Ascending aorta (tissue), 2 donors: ENCODE results near the gene FGFBP2. TPM values are rescaled to one million over a fixed set of nuclear protein-coding genes. Genes with fewer than 3 reads are reported as not detected.

ENCODE experiments used
- DNase-seq, 2 donors: peaks; one replicate each; pipeline ENCODE4 v3.0.0-alpha.2; 2019; ENCODE audit warnings: low spot score in 2 of 2
- H3K27ac ChIP-seq, 2 donors: fragments of 200-600 bp; sonication (generic); one replicate each; pipeline ENCODE4 v1.5.1; 2016 to 2017; ENCODE audit warnings: mild to moderate bottlenecking in 1 of 2
- H3K27me3 ChIP-seq: fragments of 200-600 bp; sonication (generic); one replicate; pipeline ENCODE4 v1.5.1; 2017
- H3K36me3 ChIP-seq, 2 donors: fragments of 200-600 bp; sonication (generic); one replicate each; pipeline ENCODE4 v1.5.1; 2016
- H3K4me1 ChIP-seq, 2 donors: fragments of 200-600 bp; sonication (generic); one replicate each; pipeline ENCODE4 v1.5.1; 2016 to 2017; ENCODE audit warnings: mild to moderate bottlenecking in 1 of 2
- H3K4me3 ChIP-seq, 2 donors: fragments of 200-600 bp; sonication (generic); one replicate each; pipeline ENCODE4 v1.5.1; 2016 to 2017; ENCODE audit warnings: mild to moderate bottlenecking in 1 of 2
- H3K9me3 ChIP-seq, 2 donors: fragments of 200-600 bp; sonication (generic); one replicate each; pipeline ENCODE4 v1.5.1; 2016
- intact Hi-C: fragments of 100-400 bp; cut with DNase I; formaldehyde crosslinking; loops from one replicate; pipeline ENCODE4 v1.15.1; 2023
- total RNA-seq: library from RNA; depleted of rRNA; stranded (reverse); fragments of >200 nt; gene quantifications from one replicate; pipeline ENCODE4 v1.1.0, GENCODE V29; 2016
- TF ChIP-seq, protein P1 (sequence below), 3 experiments: fragments of 200-600 bp in 2 of 3; fragments of 450-650 bp in 1 of 3; sonication (generic) in 2 of 3; IDR thresholded peaks; one replicate each; pipeline ENCODE4 v1.5.1; 2016 to 2019; ENCODE audit warnings: antibody characterized with exemption in 3 of 3, mild to moderate bottlenecking in 1 of 3, moderate library complexity in 1 of 3

FGFBP2 gene
- total RNA-seq, 1 donor from 2014 or later = not detected

- H3K9me3 ChIP-seq = no peaks in the 10 kb centered on the region
- H3K4me1 ChIP-seq = no peaks in the 10 kb centered on the region
- TF ChIP-seq, protein P1, sequence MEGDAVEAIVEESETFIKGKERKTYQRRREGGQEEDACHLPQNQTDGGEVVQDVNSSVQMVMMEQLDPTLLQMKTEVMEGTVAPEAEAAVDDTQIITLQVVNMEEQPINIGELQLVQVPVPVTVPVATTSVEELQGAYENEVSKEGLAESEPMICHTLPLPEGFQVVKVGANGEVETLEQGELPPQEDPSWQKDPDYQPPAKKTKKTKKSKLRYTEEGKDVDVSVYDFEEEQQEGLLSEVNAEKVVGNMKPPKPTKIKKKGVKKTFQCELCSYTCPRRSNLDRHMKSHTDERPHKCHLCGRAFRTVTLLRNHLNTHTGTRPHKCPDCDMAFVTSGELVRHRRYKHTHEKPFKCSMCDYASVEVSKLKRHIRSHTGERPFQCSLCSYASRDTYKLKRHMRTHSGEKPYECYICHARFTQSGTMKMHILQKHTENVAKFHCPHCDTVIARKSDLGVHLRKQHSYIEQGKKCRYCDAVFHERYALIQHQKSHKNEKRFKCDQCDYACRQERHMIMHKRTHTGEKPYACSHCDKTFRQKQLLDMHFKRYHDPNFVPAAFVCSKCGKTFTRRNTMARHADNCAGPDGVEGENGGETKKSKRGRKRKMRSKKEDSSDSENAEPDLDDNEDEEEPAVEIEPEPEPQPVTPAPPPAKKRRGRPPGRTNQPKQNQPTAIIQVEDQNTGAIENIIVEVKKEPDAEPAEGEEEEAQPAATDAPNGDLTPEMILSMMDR (IDR thresholded peaks at IDR 0.05) = no peak
- H3K36me3 ChIP-seq = no peaks in the 10 kb centered on the region
- no peak overlapping the region for H3K27ac ChIP-seq
- no peak for DNase-seq
- H3K27me3 ChIP-seq = no peaks in the 10 kb centered on the region
- H3K4me3 ChIP-seq = no peak overlapping the region
- intact Hi-C loops = no loop called here
Measured at GRCh38 chr4:15913631-15913970, 49.4 kb downstream of the FGFBP2 start.

GRCh38 chr4:15912961-15913630 lies 49.9 kb downstream of the FGFBP2 start:
- no peaks in the 10 kb centered on the region for H3K4me1 ChIP-seq
- no peak overlapping the region for H3K27ac ChIP-seq
- intact Hi-C loops = no loop called here
- no peaks in the 10 kb centered on the region for H3K9me3 ChIP-seq
- H3K4me3 ChIP-seq = no peak overlapping the region
- H3K36me3 ChIP-seq = no peaks in the 10 kb centered on the region
- no peaks in the 10 kb centered on the region for H3K27me3 ChIP-seq
- no peak for DNase-seq
- TF ChIP-seq, protein P1 (IDR thresholded peaks at IDR 0.05) = no peak

- no peaks in the 10 kb centered on the region for H3K4me1 ChIP-seq
- no peak overlapping the region for H3K4me3 ChIP-seq
- DNase-seq = no peak
- H3K9me3 ChIP-seq = no peaks in the 10 kb centered on the region
- intact Hi-C loops = no loop called here
- H3K36me3 ChIP-seq = no peaks in the 10 kb centered on the region
- no peaks in the 10 kb centered on the region for H3K27me3 ChIP-seq
- TF ChIP-seq, protein P1 (IDR thresholded peaks at IDR 0.05) = no peak
- no peak overlapping the region for H3K27ac ChIP-seq
Measured at GRCh38 chr4:15912236-15912635, 50.7 kb downstream of the FGFBP2 start.

Other genes with a start within 250 kb of the FGFBP2 start
- 1.4 TPM for gene CD38, start 184.8 kb downstream of the FGFBP2 start, total RNA-seq
- gene FGFBP1, start 24.4 kb downstream of the FGFBP2 start, total RNA-seq = not detected
- gene PROM1, start 120.8 kb upstream of the FGFBP2 start, total RNA-seq = 7.2 TPM